A673 (cell line): ENCODE measurements around the gene ATRNL1.

Experiments used
- EZH2 ChIP-seq: fragments of 200-600 bp; sonication (generic); IDR thresholded peaks from 2 replicates; pipeline ENCODE4 v1.6.1; 2017; ENCODE audit warnings: borderline replicate concordance, low read depth, mild to moderate bottlenecking, mixed read lengths, antibody characterized with exemption, low read length; ENCODE audit not compliant: poor library complexity, severe bottlenecking
- TF ChIP-seq, protein P1 (sequence below): fragments of 300-800, 200-600 bp; sonication (generic); conservative IDR thresholded peaks from 2 replicates; pipeline ENCODE4 v1.5.1; 2017; ENCODE audit warnings: low read depth, mild to moderate bottlenecking, antibody characterized with exemption, low read length, moderate library complexity, mixed read lengths

DNA sequence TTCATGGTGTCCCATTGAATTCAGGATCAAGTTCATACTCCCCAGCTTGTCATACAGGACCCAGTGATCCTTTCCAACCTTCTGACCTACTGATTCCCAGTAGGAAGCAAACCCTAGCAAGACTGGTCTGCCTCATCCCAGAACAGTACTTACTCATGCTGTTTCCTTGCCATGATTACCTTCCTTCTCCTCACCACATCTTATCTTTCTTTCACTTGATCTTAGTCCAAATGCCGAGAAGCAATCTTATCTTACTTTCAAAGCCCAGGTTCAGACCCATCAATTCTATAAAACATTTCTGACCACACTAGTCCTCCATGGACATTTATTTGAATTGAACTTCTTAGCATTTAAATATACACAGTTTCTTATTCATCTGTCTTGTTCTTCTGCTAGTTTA lies 26.6 kb upstream of the ATRNL1 start:
- TF ChIP-seq, protein P1, sequence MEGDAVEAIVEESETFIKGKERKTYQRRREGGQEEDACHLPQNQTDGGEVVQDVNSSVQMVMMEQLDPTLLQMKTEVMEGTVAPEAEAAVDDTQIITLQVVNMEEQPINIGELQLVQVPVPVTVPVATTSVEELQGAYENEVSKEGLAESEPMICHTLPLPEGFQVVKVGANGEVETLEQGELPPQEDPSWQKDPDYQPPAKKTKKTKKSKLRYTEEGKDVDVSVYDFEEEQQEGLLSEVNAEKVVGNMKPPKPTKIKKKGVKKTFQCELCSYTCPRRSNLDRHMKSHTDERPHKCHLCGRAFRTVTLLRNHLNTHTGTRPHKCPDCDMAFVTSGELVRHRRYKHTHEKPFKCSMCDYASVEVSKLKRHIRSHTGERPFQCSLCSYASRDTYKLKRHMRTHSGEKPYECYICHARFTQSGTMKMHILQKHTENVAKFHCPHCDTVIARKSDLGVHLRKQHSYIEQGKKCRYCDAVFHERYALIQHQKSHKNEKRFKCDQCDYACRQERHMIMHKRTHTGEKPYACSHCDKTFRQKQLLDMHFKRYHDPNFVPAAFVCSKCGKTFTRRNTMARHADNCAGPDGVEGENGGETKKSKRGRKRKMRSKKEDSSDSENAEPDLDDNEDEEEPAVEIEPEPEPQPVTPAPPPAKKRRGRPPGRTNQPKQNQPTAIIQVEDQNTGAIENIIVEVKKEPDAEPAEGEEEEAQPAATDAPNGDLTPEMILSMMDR: no peak
- TF ChIP-seq EZH2: no peak
